Measurements from ENCODE around the gene ATP2C2.

GRCh38 chr16:84321932-84322331 lies 46.4 kb upstream of the ATP2C2 start:
- TF ChIP-seq EZH2 (IDR thresholded peaks at IDR 0.05), result no peak
- TF ChIP-seq, protein P1, sequence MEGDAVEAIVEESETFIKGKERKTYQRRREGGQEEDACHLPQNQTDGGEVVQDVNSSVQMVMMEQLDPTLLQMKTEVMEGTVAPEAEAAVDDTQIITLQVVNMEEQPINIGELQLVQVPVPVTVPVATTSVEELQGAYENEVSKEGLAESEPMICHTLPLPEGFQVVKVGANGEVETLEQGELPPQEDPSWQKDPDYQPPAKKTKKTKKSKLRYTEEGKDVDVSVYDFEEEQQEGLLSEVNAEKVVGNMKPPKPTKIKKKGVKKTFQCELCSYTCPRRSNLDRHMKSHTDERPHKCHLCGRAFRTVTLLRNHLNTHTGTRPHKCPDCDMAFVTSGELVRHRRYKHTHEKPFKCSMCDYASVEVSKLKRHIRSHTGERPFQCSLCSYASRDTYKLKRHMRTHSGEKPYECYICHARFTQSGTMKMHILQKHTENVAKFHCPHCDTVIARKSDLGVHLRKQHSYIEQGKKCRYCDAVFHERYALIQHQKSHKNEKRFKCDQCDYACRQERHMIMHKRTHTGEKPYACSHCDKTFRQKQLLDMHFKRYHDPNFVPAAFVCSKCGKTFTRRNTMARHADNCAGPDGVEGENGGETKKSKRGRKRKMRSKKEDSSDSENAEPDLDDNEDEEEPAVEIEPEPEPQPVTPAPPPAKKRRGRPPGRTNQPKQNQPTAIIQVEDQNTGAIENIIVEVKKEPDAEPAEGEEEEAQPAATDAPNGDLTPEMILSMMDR (IDR thresholded peaks at IDR 0.05), result no peak
- TF ChIP-seq EZH2phosphoT487 (IDR thresholded peaks at IDR 0.05), result no peak

All from neural progenitor cell (in vitro differentiated cells).